ENCODE measurements around the gene CDC42EP4. TPM values are rescaled to one million over a fixed set of nuclear protein-coding genes. Genes with fewer than 3 reads are reported as not detected.

CDC42EP4 gene
- 43.3 TPM for polyA plus RNA-seq (2013, experiment 1 of 2; ENCODE audit: insufficient read length)
- 19.3 TPM for polyA plus RNA-seq (2013, experiment 2 of 2; ENCODE audit: insufficient read length)

- DNase-seq = peak; percentile 95
Measured at GRCh38 chr17:73311781-73312641, at the start of gene CDC42EP4. Gene CDC42EP4 (minus strand): TSS chr17:73312001. CDS start chr17:73286500, 25,501 bp downstream.

GRCh38 chr17:73360961-73361761 is 49.4 kb upstream of the CDC42EP4 start:
- DNase-seq = no peak

GRCh38 chr17:73359987-73360410 is 48.2 kb upstream of the CDC42EP4 start:
- DNase-seq = no peak

- DNase-seq = no peak
Measured at GRCh38 chr17:73359352-73359751, 47.6 kb upstream of the CDC42EP4 start.

GRCh38 chr17:73358668-73359067 is 46.9 kb upstream of the CDC42EP4 start:
- DNase-seq = no peak

GRCh38 chr17:73357981-73358380 is 46.2 kb upstream of the CDC42EP4 start:
- DNase-seq = no peak

- no peak for DNase-seq
Measured at GRCh38 chr17:73357318-73357717, 45.5 kb upstream of the CDC42EP4 start.

GRCh38 chr17:73356561-73357170 is 44.9 kb upstream of the CDC42EP4 start:
- DNase-seq = no peak

- DNase-seq = no peak
Measured at GRCh38 chr17:73354423-73355284, 42.9 kb upstream of the CDC42EP4 start.

GRCh38 chr17:73352261-73352660 is 40.5 kb upstream of the CDC42EP4 start:
- no peak for DNase-seq

- DNase-seq = no peak
Measured at GRCh38 chr17:73351764-73352163, 40.0 kb upstream of the CDC42EP4 start.

- no peak for DNase-seq
Measured at GRCh38 chr17:73350864-73351263, 39.1 kb upstream of the CDC42EP4 start.

- DNase-seq = no peak
Measured at GRCh38 chr17:73349647-73350046, 37.8 kb upstream of the CDC42EP4 start.

- no peak for DNase-seq
Measured at GRCh38 chr17:73349138-73349537, 37.3 kb upstream of the CDC42EP4 start.

- DNase-seq = no peak
Measured at GRCh38 chr17:73348829-73349095, 37.0 kb upstream of the CDC42EP4 start.

GRCh38 chr17:73348018-73348828 is 36.4 kb upstream of the CDC42EP4 start:
- no peak for DNase-seq

GRCh38 chr17:73347351-73347750 is 35.5 kb upstream of the CDC42EP4 start:
- no peak for DNase-seq

- DNase-seq = no peak
Measured at GRCh38 chr17:73346501-73347162, 34.8 kb upstream of the CDC42EP4 start.

GRCh38 chr17:73343739-73344454 is 32.1 kb upstream of the CDC42EP4 start:
- DNase-seq = no peak

GRCh38 chr17:73343168-73343634 is 31.4 kb upstream of the CDC42EP4 start:
- DNase-seq = peak; percentile 94
